ENCODE measurements around the gene PTPN3.

The PTPN3 gene

DNA sequence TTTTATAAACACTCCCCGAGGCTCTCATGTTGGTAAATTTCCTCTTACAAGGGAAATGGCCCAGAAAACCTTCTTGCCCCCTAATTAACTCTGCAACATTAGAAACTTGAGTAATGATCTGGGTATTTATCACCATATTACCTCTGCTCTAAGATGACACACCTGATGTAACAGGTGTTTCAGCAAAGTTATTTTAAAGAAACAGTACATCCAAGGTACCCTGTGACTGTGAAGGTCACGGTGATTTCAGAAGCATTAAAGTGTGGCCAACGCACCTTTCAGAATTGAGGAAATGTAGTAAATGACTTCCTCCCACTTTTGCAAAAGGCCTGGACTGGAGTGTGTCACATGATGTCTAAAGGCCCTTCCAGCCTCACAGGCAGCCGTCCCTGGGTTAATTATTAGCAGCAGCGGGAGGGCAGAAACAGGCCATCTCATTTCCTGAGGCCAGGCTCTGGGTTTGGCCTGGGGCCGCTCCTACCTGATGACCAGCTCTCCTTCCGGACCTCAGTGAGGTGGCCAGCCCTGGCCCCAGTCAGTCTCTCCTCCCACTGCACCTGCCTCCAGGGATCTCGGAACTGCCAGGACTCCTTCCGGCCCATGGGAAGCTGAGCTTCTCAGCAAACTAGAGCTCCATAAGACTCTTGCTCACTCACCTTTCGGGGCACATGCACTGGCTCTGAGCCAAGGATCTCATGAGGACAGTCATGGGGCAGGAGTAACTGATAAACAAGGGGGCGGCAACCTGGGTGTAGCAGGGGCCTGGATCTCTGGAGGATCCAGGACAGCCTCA lies 20.7 kb downstream of the PTPN3 start:
- no peak for DNase-seq (ENCODE audit: low spot score)

DNA sequence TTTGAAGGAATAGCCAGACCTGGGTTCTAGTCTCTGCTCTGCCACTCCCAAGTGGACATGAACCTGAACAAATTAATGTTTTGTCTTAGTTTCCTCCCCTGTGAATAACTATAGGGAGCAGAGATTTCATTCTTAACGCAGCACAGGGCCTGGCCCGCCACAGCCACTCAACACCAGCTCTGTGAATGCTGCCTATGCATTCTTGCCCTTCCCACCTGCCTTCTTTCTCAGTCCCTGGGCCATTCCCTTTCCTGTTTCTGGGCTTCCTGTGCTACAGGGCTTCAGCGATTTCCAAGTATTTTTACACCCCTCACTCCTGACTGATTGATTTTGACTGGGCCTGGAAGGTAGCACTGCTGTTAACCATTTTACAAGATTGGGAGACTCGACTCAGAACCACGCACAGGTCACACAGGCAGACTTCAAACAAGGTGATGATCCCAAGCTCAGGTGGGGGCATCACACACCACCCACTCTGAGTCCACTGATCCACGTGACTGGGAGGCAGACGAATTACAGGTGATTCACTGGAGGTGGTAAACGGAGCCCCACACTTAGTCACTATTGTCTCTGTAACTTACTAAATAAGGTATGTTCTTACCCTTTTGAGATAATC lies 21.4 kb downstream of the PTPN3 start:
- DNase-seq (ENCODE audit: low spot score) = no peak

DNA sequence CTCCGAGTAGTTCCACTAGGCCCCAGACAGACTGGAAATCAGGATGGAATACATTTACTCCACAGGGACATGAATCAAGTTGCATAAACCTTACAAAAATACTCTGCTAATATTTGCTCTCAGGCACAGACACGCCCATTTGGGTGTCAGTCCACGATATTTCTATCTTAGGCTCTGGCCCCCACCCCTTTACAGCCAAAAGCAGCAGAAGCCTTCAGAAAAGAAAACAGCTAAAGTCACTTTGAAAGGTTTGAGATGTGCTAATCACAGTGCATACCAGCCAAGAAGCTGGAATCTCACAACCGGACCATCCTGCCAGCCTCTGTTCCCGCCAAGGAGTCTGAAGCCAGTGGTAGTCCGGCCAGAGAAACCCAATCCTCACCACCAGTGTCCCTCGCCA lies 22.6 kb downstream of the PTPN3 start:
- DNase-seq (ENCODE audit: low spot score) = no peak

DNA sequence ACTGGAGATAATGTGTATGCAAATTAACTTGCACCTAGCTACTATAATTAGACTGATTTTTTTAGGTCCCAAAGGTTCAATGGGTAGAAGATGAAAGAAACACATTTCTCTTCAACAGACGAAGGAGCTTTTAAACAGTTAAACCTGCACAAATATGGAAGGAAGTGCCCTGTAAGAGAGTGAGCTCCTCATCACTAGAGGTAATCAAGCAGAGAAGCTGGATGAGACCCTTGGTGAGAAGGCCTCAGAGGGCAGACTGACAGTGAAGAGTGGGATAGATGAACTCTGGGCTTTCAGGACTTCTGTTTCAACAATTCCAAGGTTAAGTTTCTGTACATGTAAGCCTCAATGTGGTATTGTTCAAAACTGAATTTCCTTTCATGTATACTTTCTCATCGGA lies 23.2 kb downstream of the PTPN3 start:
- DNase-seq (ENCODE audit: low spot score) = no peak

DNA sequence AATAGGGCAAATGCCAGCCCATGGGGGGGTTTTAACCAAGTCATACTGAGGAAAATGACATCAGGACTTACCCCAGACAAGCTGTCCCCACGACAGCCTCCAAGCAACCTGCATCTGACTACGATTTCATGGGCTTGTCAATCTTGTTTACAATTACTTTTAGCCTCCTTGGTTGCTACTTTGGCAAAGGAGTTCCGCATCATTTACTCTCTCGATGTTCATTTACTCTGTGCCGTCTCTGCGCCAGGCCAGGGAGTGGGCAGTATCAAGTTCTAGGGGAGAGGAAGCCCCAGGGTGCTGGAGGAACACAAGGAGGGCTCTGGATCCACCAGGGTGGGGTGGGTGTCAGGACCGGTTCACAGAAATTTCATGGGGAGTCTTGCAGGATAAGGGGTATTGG lies 23.9 kb downstream of the PTPN3 start:
- DNase-seq (ENCODE audit: low spot score) = no peak

GRCh38 chr9:109473329-109473728 lies 24.8 kb downstream of the PTPN3 start:
- no peak for DNase-seq (ENCODE audit: low spot score)

- DNase-seq (ENCODE audit: low spot score) = no peak
Measured at GRCh38 chr9:109471475-109472393, 26.4 kb downstream of the PTPN3 start.

- peak; percentile 80 for DNase-seq (ENCODE audit: low spot score)
Measured at GRCh38 chr9:109469646-109470358, 28.3 kb downstream of the PTPN3 start.

DNA sequence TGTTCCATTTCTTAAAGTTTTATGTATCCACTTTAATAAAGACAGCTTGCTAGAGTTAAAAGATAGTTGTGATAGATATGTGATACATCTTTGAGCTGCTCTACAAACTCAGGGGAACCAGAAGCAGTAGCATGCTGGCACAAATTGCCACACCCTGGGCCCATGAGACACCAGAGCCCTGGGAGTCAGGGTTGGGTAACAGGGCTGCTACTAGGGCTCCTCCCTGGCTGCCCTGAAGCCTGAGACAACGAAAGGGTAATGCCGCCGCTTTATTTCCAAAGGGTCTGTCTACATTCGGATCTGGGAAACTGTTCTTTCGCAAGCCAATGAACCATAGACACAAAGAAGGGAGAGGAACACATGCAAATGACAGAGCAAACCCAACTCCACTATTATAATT lies 29.2 kb downstream of the PTPN3 start:
- DNase-seq (ENCODE audit: low spot score) = no peak

- no peak for DNase-seq (ENCODE audit: low spot score)
Measured at GRCh38 chr9:109467936-109468335, 30.2 kb downstream of the PTPN3 start.

GRCh38 chr9:109466623-109467590 lies 31.2 kb downstream of the PTPN3 start:
- no peak for DNase-seq (ENCODE audit: low spot score)

- DNase-seq (ENCODE audit: low spot score) = no peak
Measured at GRCh38 chr9:109463924-109464625, 34.0 kb downstream of the PTPN3 start.

DNA sequence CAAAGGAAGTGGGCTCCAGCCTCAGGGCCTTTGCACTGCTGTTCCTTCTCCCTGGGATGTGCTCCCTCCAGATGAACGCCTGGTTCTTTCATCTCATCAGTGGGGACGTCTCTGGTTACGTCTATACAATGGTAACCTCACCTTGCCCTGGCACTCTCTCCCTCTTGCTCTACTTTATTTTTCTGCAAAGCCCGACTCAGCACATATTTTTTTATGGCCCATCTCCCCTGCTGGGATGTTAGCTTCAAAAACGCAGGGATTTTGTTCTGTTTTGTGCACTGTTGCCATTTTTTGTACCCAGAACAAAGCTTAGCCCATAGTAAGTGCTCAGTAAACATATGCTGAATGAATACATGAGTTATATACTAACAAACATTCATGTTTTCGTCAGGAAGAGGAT lies 37.5 kb downstream of the PTPN3 start:
- DNase-seq (ENCODE audit: low spot score) = no peak

DNA sequence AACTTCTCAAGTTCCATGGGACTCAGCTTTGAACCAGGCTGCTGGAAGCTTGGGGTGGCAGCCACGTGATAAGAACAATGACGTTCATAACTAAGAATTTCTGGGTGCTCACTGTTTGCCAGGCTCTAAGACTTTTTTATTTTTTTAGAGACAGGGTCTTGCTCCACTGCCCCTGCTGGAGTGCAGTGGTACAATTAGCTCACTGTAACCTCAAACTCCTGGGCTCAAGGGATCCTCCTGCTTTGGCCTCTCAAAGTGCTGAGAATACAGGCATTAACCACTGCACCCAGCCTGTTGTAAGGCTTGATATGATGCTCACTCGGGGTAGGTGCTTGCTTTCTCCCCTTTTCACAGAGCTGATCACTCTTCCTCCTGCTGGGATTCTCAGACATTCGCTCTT lies 38.7 kb downstream of the PTPN3 start:
- DNase-seq (ENCODE audit: low spot score) = no peak

GRCh38 chr9:109458453-109459211 lies 39.5 kb downstream of the PTPN3 start:
- no peak for DNase-seq (ENCODE audit: low spot score)

GRCh38 chr9:109456811-109457210 lies 41.3 kb downstream of the PTPN3 start:
- no peak for DNase-seq (ENCODE audit: low spot score)

- no peak for DNase-seq (ENCODE audit: low spot score)
Measured at GRCh38 chr9:109455861-109456260, 42.2 kb downstream of the PTPN3 start.

DNA sequence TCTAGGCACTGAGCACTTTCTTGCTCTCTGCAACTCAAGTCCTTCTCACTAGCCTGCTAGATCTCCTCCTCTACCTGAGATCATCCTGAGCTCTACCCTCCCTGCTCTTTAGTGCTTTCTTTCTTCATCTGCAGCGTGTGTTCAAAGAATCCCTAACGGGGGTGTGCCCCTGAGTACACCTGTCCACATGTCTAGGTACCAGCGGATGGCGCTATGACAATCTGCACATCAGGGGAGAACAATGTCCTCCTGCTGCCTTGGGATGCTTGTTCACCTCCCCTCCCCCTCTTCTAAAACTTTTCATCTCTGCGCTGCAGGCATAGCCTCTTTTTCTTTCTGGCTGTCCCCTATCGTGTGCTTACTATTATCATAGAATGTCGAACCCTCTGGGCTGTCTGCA lies 42.7 kb downstream of the PTPN3 start:
- DNase-seq (ENCODE audit: low spot score) = no peak

DNA sequence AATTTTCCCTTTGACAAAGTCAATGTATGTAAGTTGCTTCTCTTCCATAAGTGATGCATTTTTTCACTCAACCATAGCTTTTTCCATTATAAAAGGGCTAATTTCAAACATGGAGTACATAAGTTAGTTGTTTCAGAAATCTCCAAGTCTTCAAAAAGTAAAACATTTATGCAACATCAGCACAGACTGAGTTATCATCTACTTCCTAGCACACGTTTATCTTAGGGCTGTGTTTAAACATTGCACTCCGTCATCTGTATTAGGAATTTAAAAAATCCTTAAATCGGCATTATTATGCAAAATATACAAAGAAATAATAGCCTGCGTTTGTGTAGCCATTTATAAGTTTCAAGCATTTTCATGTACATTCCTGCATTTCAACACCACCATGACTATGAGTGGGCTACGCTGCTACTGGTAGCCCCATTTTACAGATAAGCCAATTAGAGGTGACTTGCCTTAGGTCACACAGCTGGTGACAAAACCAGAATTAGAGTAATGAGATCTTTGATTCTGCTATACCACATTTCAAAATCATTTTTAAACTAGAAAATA lies 43.4 kb downstream of the PTPN3 start:
- DNase-seq (ENCODE audit: low spot score) = no peak

Data from D341Med (cell line).